GM06990 (cell line): Measurements from ENCODE around the gene PCID2.

Experiments used
- DNase-seq: peaks from one replicate; pipeline ENCODE4 v3.0.0-alpha.2; 2011; ENCODE audit not compliant: insufficient read length; ENCODE audit errors: extremely low read depth
- H3K27me3 ChIP-seq: replicated peaks from 2 replicates; pipeline ENCODE4 v1.6.0; 2011; ENCODE audit warnings: low read length; ENCODE audit not compliant: control insufficient read depth, insufficient read depth
- H3K36me3 ChIP-seq: 2 replicates; pipeline ENCODE4 v1.5.1; 2011; ENCODE audit warnings: low read length; ENCODE audit not compliant: control insufficient read depth, insufficient read depth
- H3K4me3 ChIP-seq: replicated peaks from 2 replicates; pipeline ENCODE4 v1.5.1; 2011; ENCODE audit warnings: low read depth, mild to moderate bottlenecking, control low read depth, low read length
- TF ChIP-seq, protein P1 (sequence below): IDR thresholded peaks from 2 replicates; pipeline ENCODE4 v1.5.1; 2011; ENCODE audit warnings: low read length, control low read depth, mild to moderate bottlenecking, inconsistent platforms; ENCODE audit not compliant: insufficient read depth, poor library complexity, severe bottlenecking

PCID2 gene

DNA sequence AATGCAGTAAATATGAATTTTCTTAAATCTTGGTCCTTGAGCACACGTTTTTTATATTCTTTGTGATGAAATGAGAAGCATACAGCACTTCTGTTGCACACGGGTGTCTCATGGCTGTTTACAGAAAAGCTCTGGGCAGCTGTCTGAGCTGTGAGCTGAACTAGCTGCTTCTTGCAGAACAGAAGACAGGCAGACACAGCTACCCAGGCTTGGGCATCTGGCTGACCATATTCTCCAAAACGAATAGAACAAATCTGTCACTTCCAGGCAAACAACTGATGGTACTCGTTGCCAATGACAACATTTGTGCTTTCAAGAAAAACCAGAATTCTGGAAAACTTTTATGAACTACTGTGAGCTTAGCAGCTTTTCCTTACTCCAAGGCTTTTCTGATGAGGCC, 16.2 kb downstream of the PCID2 start:
- Histone ChIP-seq H3K36me3 (peaks cover 24% of the 10 kb centered on the region), H3K27me3 (no peaks in the 10 kb centered on the region), H3K4me3 (no peak overlapping the region)
- no peak for DNase-seq
- TF ChIP-seq, protein P1, sequence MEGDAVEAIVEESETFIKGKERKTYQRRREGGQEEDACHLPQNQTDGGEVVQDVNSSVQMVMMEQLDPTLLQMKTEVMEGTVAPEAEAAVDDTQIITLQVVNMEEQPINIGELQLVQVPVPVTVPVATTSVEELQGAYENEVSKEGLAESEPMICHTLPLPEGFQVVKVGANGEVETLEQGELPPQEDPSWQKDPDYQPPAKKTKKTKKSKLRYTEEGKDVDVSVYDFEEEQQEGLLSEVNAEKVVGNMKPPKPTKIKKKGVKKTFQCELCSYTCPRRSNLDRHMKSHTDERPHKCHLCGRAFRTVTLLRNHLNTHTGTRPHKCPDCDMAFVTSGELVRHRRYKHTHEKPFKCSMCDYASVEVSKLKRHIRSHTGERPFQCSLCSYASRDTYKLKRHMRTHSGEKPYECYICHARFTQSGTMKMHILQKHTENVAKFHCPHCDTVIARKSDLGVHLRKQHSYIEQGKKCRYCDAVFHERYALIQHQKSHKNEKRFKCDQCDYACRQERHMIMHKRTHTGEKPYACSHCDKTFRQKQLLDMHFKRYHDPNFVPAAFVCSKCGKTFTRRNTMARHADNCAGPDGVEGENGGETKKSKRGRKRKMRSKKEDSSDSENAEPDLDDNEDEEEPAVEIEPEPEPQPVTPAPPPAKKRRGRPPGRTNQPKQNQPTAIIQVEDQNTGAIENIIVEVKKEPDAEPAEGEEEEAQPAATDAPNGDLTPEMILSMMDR: no peak

- Histone ChIP-seq H3K27me3 (no peaks in the 10 kb centered on the region), H3K4me3 (no peak overlapping the region), H3K36me3 (peaks cover 23% of the 10 kb centered on the region)
- TF ChIP-seq, protein P1: no peak
- no peak for DNase-seq
These were observed 18.3 kb downstream of the PCID2 start for GRCh38 chr13:113190181-113190580.

GRCh38 chr13:113187883-113188665, 20.4 kb downstream of the PCID2 start:
- Histone ChIP-seq H3K36me3 (peaks cover 16% of the 10 kb centered on the region), H3K27me3 (no peaks in the 10 kb centered on the region), H3K4me3 (no peak overlapping the region)
- DNase-seq: no peak
- TF ChIP-seq, protein P1: no peak

DNA sequence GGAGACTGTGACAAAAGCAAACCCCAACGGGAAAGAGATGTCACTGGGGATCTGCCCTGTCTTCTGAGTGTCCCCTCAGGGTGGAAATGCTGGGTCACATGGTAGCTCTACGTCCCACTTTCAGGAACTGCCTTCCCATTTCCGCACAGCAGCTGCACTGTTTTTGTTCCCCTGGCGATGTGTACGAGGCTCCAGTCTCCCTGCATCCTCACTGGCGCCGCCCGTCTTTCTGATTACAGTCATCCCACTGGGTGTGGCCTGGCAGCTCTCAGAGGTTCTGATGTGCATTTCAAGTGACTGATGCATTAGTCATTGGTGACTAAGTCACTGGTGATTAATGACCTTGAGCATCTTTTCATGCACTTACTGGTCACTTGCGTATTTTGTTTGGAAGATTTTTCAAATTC, 21.2 kb downstream of the PCID2 start:
- TF ChIP-seq, protein P1: no peak
- DNase-seq: no peak
- Histone ChIP-seq H3K27me3 (no peaks in the 10 kb centered on the region), H3K4me3 (no peak overlapping the region), H3K36me3 (peaks cover 16% of the 10 kb centered on the region)

DNA sequence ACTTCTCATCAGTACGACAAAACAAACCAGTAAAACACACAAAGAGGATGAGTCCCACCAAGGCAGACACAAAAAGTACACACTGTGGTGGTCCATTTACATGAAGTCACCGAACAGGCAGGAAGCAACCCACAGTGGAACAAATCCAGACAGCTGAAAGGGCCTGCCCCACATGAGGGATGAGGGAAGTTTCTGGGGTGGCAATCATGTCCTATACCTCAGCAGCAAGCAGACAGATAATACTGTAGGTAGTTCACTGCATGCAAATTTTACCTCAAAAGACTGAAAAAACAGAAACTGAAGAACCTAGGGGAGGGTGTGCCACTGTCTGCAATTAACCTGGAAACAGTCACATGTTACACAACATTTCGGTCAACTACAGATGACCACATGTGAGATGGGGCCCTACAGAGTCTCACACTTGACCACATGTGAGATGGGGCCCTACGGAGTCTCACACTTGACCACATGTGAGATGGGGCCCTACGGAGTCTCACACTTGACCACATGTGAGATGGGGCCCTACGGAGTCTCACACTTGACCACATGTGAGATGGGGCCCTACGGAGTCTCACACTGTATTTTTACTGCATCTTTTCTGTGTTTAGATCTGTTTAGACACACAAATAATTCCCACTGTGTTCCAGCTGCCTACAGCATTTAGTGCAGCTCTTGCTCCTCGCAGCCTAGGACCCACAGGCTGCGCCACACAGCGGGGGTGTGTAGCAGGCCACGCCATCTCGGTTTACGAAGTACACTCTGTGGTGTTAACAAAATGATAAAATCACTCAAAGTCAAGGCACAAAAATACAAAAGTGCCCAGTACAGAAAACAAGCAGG, 22.2 kb downstream of the PCID2 start:
- Histone ChIP-seq H3K27me3 (no peaks in the 10 kb centered on the region), H3K36me3 (peaks cover 18% of the 10 kb centered on the region), H3K4me3 (peak overlapping the region; percentile 18; the same call in 1 of the 2 replicates)
- DNase-seq: no peak
- TF ChIP-seq, protein P1: no peak
